Testis (tissue), 5 donors: ENCODE measurements around the gene SLC38A5. TPM values are rescaled to one million over a fixed set of nuclear protein-coding genes. Genes with fewer than 3 reads are reported as not detected.
"Not testable (repeated sequence)": the region's sequence is repeated elsewhere in the genome, so short reads cannot be mapped to it uniquely, and the experiment has no call there.

Source experiments
- DNase-seq: peaks from one replicate; pipeline ENCODE4 v3.0.0-alpha.2; 2019
- H3K27ac ChIP-seq, 2 donors: fragments of 200-600 bp; sonication (generic); one replicate each; pipeline ENCODE4 v1.5.1; 2019
- H3K27me3 ChIP-seq: fragments of 200-600 bp; sonication (generic); one replicate; pipeline ENCODE4 v1.5.1; 2019
- H3K36me3 ChIP-seq: fragments of 200-600 bp; sonication (generic); one replicate; pipeline ENCODE4 v1.5.1; 2017; ENCODE audit warnings: low read depth; ENCODE audit errors: missing control alignments
- H3K4me1 ChIP-seq: fragments of 200-600 bp; sonication (generic); one replicate; pipeline ENCODE4 v1.5.1; 2019
- H3K4me3 ChIP-seq, 2 donors: fragments of 200-600 bp; sonication (generic); one replicate each; pipeline ENCODE4 v1.5.1; 2017 to 2019
- H3K9me3 ChIP-seq: fragments of 200-600 bp; sonication (generic); one replicate; pipeline ENCODE4 v1.5.1; 2017
- POLR2A ChIP-seq: fragments of 450-650 bp; IDR thresholded peaks from one replicate; pipeline ENCODE4 v1.6.1; 2017; ENCODE audit warnings: antibody characterized with exemption, mild to moderate bottlenecking, moderate library complexity
- WGBS, 2 donors: methylation state at CpG; one replicate each; pipeline ENCODE4 v1.1.5; 2018; 5-methylcytosine and 5-hydroxymethylcytosine counted together
- intact Hi-C: fragments of 100-400 bp; cut with DNase I; formaldehyde crosslinking; loops from one replicate; pipeline ENCODE4 v1.15.1; 2023; ENCODE audit warnings: low total_unique reads
- long read RNA-seq, 2 donors: transcript quantifications; one replicate each; lab custom pipeline, GENCODE V29; 2026
- polyA plus RNA-seq: library from polyadenylated mRNA; stranded (reverse); fragments of 350-450 nt; fragmentation: Illumina TruSeq; extraction: RNeasy Lipid Tissue Mini Kit (QIAGEN cat#74804); gene quantifications from one replicate; pipeline ENCODE4 v1.2.3, GENCODE V29; 2014; ENCODE audit warnings: low read depth, low replicate concordance; ENCODE audit not compliant: insufficient read depth
- total RNA-seq, 2 donors: library from RNA; depleted of rRNA; stranded (reverse); fragments of >200 nt; gene quantifications; one replicate each; pipeline ENCODE4 v1.2.3, GENCODE V29; 2016
- TF ChIP-seq, protein P1 (sequence below), 3 experiments: fragments of 450-650 bp in 2 of 3; fragments of 200-600 bp in 1 of 3; sonication (generic) in 1 of 3; IDR thresholded peaks; one replicate each; pipeline ENCODE4 v1.5.1; 2016 to 2019; ENCODE audit warnings: antibody characterized with exemption in 3 of 3, mild to moderate bottlenecking in 2 of 3, moderate library complexity in 1 of 3

SLC38A5 gene
- total RNA-seq (1 to 10 TPM; 2.5 to 4.2 TPM), polyA plus RNA-seq (3.5 TPM)
- long read RNA-seq, donor 1, partial matches to known transcripts, result 0 of 1 reads
- long read RNA-seq, donor 1, other reads (novel, unspliced or antisense), result 0 of 1 reads
- long read RNA-seq, donor 2, result 0 reads

GRCh38 chrX:48470110-48470832 lies at the start of gene SLC38A5:
Gene SLC38A5 (minus strand): TSS chrX:48470260. CDS start chrX:48467924, 2,336 bp downstream.
- Histone ChIP-seq H3K4me1 (peaks cover 7% of the 10 kb centered on the region), H3K27ac (no peak within 1 kb of the TSS), H3K4me3 (no peak within 1 kb of the TSS), H3K27me3 (no peaks in the 10 kb centered on the region), H3K36me3 (no peaks in the 10 kb centered on the region), H3K9me3 (no peaks in the 10 kb centered on the region)
- DNase-seq, result no peak
- TF ChIP-seq POLR2A, result no peak
- TF ChIP-seq, protein P1, sequence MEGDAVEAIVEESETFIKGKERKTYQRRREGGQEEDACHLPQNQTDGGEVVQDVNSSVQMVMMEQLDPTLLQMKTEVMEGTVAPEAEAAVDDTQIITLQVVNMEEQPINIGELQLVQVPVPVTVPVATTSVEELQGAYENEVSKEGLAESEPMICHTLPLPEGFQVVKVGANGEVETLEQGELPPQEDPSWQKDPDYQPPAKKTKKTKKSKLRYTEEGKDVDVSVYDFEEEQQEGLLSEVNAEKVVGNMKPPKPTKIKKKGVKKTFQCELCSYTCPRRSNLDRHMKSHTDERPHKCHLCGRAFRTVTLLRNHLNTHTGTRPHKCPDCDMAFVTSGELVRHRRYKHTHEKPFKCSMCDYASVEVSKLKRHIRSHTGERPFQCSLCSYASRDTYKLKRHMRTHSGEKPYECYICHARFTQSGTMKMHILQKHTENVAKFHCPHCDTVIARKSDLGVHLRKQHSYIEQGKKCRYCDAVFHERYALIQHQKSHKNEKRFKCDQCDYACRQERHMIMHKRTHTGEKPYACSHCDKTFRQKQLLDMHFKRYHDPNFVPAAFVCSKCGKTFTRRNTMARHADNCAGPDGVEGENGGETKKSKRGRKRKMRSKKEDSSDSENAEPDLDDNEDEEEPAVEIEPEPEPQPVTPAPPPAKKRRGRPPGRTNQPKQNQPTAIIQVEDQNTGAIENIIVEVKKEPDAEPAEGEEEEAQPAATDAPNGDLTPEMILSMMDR (IDR thresholded peaks at IDR 0.05), result no peak
- intact Hi-C loops, result no loop called here
- WGBS, 2 donors, result 83 to 95% methylated on average over 3 to 9 of the region's 18 CpGs

DNA sequence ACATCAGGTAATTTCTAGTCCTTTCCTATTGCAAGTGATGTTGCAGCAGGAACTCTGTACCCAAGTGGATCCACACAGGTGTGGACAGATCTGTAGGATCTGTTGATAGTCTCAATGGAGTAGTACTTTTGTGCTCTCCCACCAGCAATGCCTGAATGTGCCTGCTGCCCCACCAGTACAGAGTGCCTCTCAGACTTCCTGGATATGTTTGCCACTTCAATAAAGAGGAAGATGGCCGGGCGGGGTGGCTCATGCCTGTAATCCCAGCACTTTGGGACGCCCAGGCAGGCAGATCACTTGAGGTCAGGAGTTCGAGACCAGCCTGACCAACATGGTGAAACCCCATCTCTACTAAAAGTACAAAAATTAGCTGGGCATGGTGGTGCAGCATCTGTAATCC lies 49.4 kb upstream of the SLC38A5 start:
- H3K4me1 ChIP-seq, H3K27me3 ChIP-seq, H3K27ac ChIP-seq, H3K9me3 ChIP-seq, DNase-seq, intact Hi-C loops, H3K4me3 ChIP-seq, H3K36me3 ChIP-seq: not testable (repeated sequence)
- WGBS, 2 donors, result 100% methylated on average over 1 of the region's 4 CpGs; no CpG with 5 or more reads in 1 of the 2 donors

DNA sequence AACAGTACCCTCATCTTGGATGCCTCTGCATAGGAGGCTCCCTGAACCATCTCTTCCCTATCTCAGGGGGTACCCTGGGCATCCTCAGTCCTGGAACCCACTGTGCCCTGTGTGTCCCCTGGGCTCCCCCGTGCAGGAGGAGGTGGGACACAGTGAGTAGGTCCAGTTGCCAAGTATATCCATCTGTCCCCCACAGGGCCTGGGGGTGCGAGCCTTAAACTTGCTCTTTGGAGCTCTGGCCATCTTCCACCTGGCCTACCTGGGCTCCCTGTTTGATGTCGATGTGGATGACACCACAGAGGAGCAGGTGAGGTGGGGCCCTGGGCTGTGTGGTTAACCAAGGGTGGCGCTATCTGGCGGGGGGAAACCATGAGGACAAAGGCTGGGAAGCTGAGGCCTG lies 46.9 kb upstream of the SLC38A5 start:
- Histone ChIP-seq H3K27ac (no peak overlapping the region), H3K27me3 (no peaks in the 10 kb centered on the region), H3K4me1 (no peaks in the 10 kb centered on the region), H3K9me3 (no peaks in the 10 kb centered on the region), H3K36me3 (no peaks in the 10 kb centered on the region), H3K4me3 (no peak overlapping the region)
- intact Hi-C loops, result no loop called here
- no peak for TF ChIP-seq POLR2A
- TF ChIP-seq, protein P1 (IDR thresholded peaks at IDR 0.05), result no peak
- no peak for DNase-seq
- 90 to 97% methylated on average over 2 to 4 of the region's 5 CpGs for WGBS, 2 donors

- no peak overlapping the region for H3K27ac ChIP-seq
- no peaks in the 10 kb centered on the region for H3K9me3 ChIP-seq
- WGBS, 2 donors, result 85 to 86% methylated on average over 10 of the region's 10 CpGs
- intact Hi-C loops, result no loop called here
- no peaks in the 10 kb centered on the region for H3K27me3 ChIP-seq
- no peak overlapping the region for H3K4me3 ChIP-seq
- DNase-seq, result no peak
- H3K36me3 ChIP-seq, result no peaks in the 10 kb centered on the region
- H3K4me1 ChIP-seq, result no peaks in the 10 kb centered on the region
- no peak for TF ChIP-seq POLR2A
- TF ChIP-seq, protein P1 (IDR thresholded peaks at IDR 0.05), result no peak
These were observed 46.2 kb upstream of the SLC38A5 start for GRCh38 chrX:48516285-48516684.

GRCh38 chrX:48515842-48516241 lies 45.8 kb upstream of the SLC38A5 start:
- Histone ChIP-seq H3K27me3 (no peaks in the 10 kb centered on the region), H3K4me1 (no peaks in the 10 kb centered on the region), H3K27ac (no peak overlapping the region), H3K36me3 (no peaks in the 10 kb centered on the region), H3K9me3 (no peaks in the 10 kb centered on the region), H3K4me3 (no peak overlapping the region)
- WGBS, 2 donors, result 95% methylated on average over 6 of the region's 10 CpGs; no CpG with 5 or more reads in 1 of the 2 donors
- DNase-seq, result no peak
- intact Hi-C loops, result no loop called here
- TF ChIP-seq, protein P1 (IDR thresholded peaks at IDR 0.05), result no peak
- no peak for TF ChIP-seq POLR2A
